Eye (tissue), 1 donor: ENCODE measurements around the gene SGPL1.
A peak's percentile ranks its signal among the peaks of the same experiment; 100 is the strongest.

Experiments used
- DNase-seq: peaks from one replicate; pipeline ENCODE4 v3.0.0-alpha.2; 2015

SGPL1 gene

GRCh38 chr10:70814126-70814525, 1.6 kb upstream of the SGPL1 start:
- DNase-seq: no peak

GRCh38 chr10:70816220-70816894, 609 bp downstream of the SGPL1 start:
- DNase-seq: peak; percentile 89

- no peak for DNase-seq
Measured at GRCh38 chr10:70820976-70821750, 5.4 kb downstream of the SGPL1 start.

GRCh38 chr10:70822076-70822820, 6.5 kb downstream of the SGPL1 start:
- no peak for DNase-seq

- DNase-seq: no peak
Measured at GRCh38 chr10:70827086-70827757, 11.5 kb downstream of the SGPL1 start.

GRCh38 chr10:70828923-70829322, 13.2 kb downstream of the SGPL1 start:
- DNase-seq: no peak

- no peak for DNase-seq
Measured at GRCh38 chr10:70829543-70829942, 13.8 kb downstream of the SGPL1 start.

GRCh38 chr10:70830164-70830563, 14.4 kb downstream of the SGPL1 start:
- DNase-seq: no peak

GRCh38 chr10:70832221-70832620, 16.5 kb downstream of the SGPL1 start:
- DNase-seq: no peak

GRCh38 chr10:70832852-70833528, 17.2 kb downstream of the SGPL1 start:
- DNase-seq: no peak

- no peak for DNase-seq
Measured at GRCh38 chr10:70833601-70834000, 17.9 kb downstream of the SGPL1 start.

- no peak for DNase-seq
Measured at GRCh38 chr10:70834021-70834420, 18.3 kb downstream of the SGPL1 start.

GRCh38 chr10:70834441-70835151, 18.8 kb downstream of the SGPL1 start:
- DNase-seq: no peak

GRCh38 chr10:70836319-70836718, 20.6 kb downstream of the SGPL1 start:
- no peak for DNase-seq

GRCh38 chr10:70837660-70838059, 21.9 kb downstream of the SGPL1 start:
- no peak for DNase-seq

GRCh38 chr10:70838270-70838805, 22.6 kb downstream of the SGPL1 start:
- no peak for DNase-seq

GRCh38 chr10:70840836-70841235, 25.1 kb downstream of the SGPL1 start:
- no peak for DNase-seq

- DNase-seq: no peak
Measured at GRCh38 chr10:70843333-70843732, 27.6 kb downstream of the SGPL1 start.

GRCh38 chr10:70843776-70844489, 28.2 kb downstream of the SGPL1 start:
- DNase-seq: no peak

GRCh38 chr10:70845256-70845655, 29.5 kb downstream of the SGPL1 start:
- DNase-seq: no peak

- DNase-seq: no peak
Measured at GRCh38 chr10:70845816-70846215, 30.1 kb downstream of the SGPL1 start.
